ENCODE data around the gene ARMC5. TPM values are rescaled to one million over a fixed set of nuclear protein-coding genes. Genes with fewer than 3 reads are reported as not detected.

ARMC5 gene
- polyA plus RNA-seq, 3 donors = 13.1 to 19.0 (median 16.9) TPM

- DNase-seq = peak; percentile 40
Measured at GRCh38 chr16:31458073-31458843, 1.0 kb upstream of the ARMC5 start.

GRCh38 chr16:31459687-31460581 is 633 bp downstream of the ARMC5 start:
- peak; percentile 99 for DNase-seq

- DNase-seq = peak; percentile 48
Measured at GRCh38 chr16:31460582-31461002, 1.3 kb downstream of the ARMC5 start.

GRCh38 chr16:31461201-31461920 is 2.1 kb downstream of the ARMC5 start:
- DNase-seq = no peak

GRCh38 chr16:31461921-31462804 is 2.9 kb downstream of the ARMC5 start:
- DNase-seq = no peak

GRCh38 chr16:31464348-31464769 is 5.1 kb downstream of the ARMC5 start:
- no peak for DNase-seq

- DNase-seq = no peak
Measured at GRCh38 chr16:31464781-31465260, 5.5 kb downstream of the ARMC5 start.

GRCh38 chr16:31465788-31466370 is 6.6 kb downstream of the ARMC5 start:
- DNase-seq = no peak

GRCh38 chr16:31466381-31466841 is 7.1 kb downstream of the ARMC5 start:
- no peak for DNase-seq

GRCh38 chr16:31467151-31467773 is 8.0 kb downstream of the ARMC5 start:
- DNase-seq = no peak

GRCh38 chr16:31467858-31468257 is 8.6 kb downstream of the ARMC5 start:
- DNase-seq = no peak

- no peak for DNase-seq
Measured at GRCh38 chr16:31470615-31471014, 11.3 kb downstream of the ARMC5 start.

GRCh38 chr16:31471241-31471874 is 12.1 kb downstream of the ARMC5 start:
- DNase-seq = no peak

- DNase-seq = peak; percentile 54
Measured at GRCh38 chr16:31471875-31472708, 12.8 kb downstream of the ARMC5 start, which contains the start of gene TGFB1I1. TSS of gene TGFB1I1 (plus strand) at chr16:31472152. CDS start at chr16:31472189, 37 bp downstream.

GRCh38 chr16:31472709-31473203 is 13.5 kb downstream of the ARMC5 start:
- DNase-seq = peak; percentile 79

- DNase-seq = no peak
Measured at GRCh38 chr16:31473264-31473984, 14.1 kb downstream of the ARMC5 start.

- no peak for DNase-seq
Measured at GRCh38 chr16:31474173-31474714, 14.9 kb downstream of the ARMC5 start.

All from renal pelvis (tissue), 4 donors.